ENCODE results near the gene LARP7. TPM values are rescaled to one million over a fixed set of nuclear protein-coding genes. Genes with fewer than 3 reads are reported as not detected.

The LARP7 gene
- total RNA-seq, 1 experiment from 2014 or later: 39.5 TPM

GRCh38 chr4:112645541-112646329 lies 8.8 kb downstream of the LARP7 start:
- Histone ChIP-seq H3K4me2 (ENCODE audit: low read length) (no peak overlapping the region), H3K9me2 (ENCODE audit: insufficient read depth) (no peaks in the 10 kb centered on the region), H3K27me3 (ENCODE audit: insufficient read depth, low read length) (no peaks in the 10 kb centered on the region), H3K36me3 (ENCODE audit: control insufficient read depth in 1 of 2, insufficient read depth in 2 of 2, low read length in 2 of 2) (peaks cover 11 to 45% of the 10 kb centered on the region in 2 experiments; a peak in 3 of 4 replicates), H3K9ac (ENCODE audit: low read length) (no peak overlapping the region), H3K79me2 (ENCODE audit: insufficient read depth, low read length) (peaks cover 29% of the 10 kb centered on the region), H3K9me3 (ENCODE audit: control insufficient read depth in 1 of 2, insufficient read depth in 1 of 2, low read depth in 1 of 2, low read length in 2 of 2) (no peaks in the 10 kb centered on the region), H3K4me3 (replicated peaks in 1 of 2; ENCODE audit: low read depth in 1 of 2, low read length in 2 of 2) (no peak overlapping the region), H3K27ac (ENCODE audit: low read depth, low read length) (no peak overlapping the region), H4K20me1 (ENCODE audit: insufficient read depth) (no peaks in the 10 kb centered on the region), H3K4me1 (ENCODE audit: control insufficient read depth in 1 of 2, insufficient read depth in 2 of 2, low read length in 2 of 2) (peaks cover 0 to 3% of the 10 kb centered on the region in 2 experiments; a peak in 1 of 4 replicates), H2AFZ (ENCODE audit: low read depth, low read length, poor library complexity, severe bottlenecking) (no peak overlapping the region)
- ChIA-PET RAD21 (ENCODE audit: low non-redundant PET in 1 of 2, low total read pairs in 2 of 2, uncharacterized antibody in 2 of 2, unreplicated experiment in 2 of 2) (no interaction called here), POLR2A (no interaction called here), CTCF (no interaction called here)
- DNase-seq (ENCODE audit: low read depth, low spot score) (no peak), ATAC-seq (no peak)
- no TSS peak for BruUV-seq (replicated peaks)
- intact Hi-C loops (cut with micrococcal nuclease): no loop called here
- no peak for TF ChIP-seq ZNF274 (IDR thresholded peaks at IDR 0.05; ENCODE audit: low read depth, low read length)
- no peak for TF ChIP-seq ATF3 (IDR thresholded peaks at IDR 0.05)
- no peak for TF ChIP-seq SRF (IDR thresholded peaks at IDR 0.05; ENCODE audit: low read depth)
- TF ChIP-seq YY1 (IDR thresholded peaks at IDR 0.05; ENCODE audit: extremely low read depth, insufficient replicate concordance, low read depth, low read length): no peak
- no peak for TF ChIP-seq ZFX (IDR thresholded peaks at IDR 0.05)
- TF ChIP-seq JUND (IDR thresholded peaks at IDR 0.05): no peak

- no peak overlapping the region for H3K9ac ChIP-seq (ENCODE audit: low read length)
- no peak overlapping the region for H2AFZ ChIP-seq (ENCODE audit: low read depth, low read length, poor library complexity, severe bottlenecking)
- ATAC-seq: no peak
- no peak overlapping the region for H3K4me3 ChIP-seq (replicated peaks in 1 of 2; ENCODE audit: low read depth in 1 of 2, low read length in 2 of 2)
- ChIA-PET POLR2A (no interaction called here), CTCF (no interaction called here), RAD21 (ENCODE audit: low non-redundant PET in 1 of 2, low total read pairs in 2 of 2, uncharacterized antibody in 2 of 2, unreplicated experiment in 2 of 2) (no interaction called here)
- peaks cover 17 to 52% of the 10 kb centered on the region in 2 experiments; a peak in 3 of 4 replicates for H3K36me3 ChIP-seq (ENCODE audit: control insufficient read depth in 1 of 2, insufficient read depth in 2 of 2, low read length in 2 of 2)
- no peak for DNase-seq (ENCODE audit: low read depth, low spot score)
- intact Hi-C loops (cut with micrococcal nuclease): no loop called here
- H3K27ac ChIP-seq (ENCODE audit: low read depth, low read length): no peak overlapping the region
- peaks cover 18% of the 10 kb centered on the region; the same call in 1 of the 2 replicates for H3K79me2 ChIP-seq (ENCODE audit: insufficient read depth, low read length)
- H3K9me3 ChIP-seq (ENCODE audit: control insufficient read depth in 1 of 2, insufficient read depth in 1 of 2, low read depth in 1 of 2, low read length in 2 of 2): no peaks in the 10 kb centered on the region
- BruUV-seq (replicated peaks): TSS peak; percentile 47
- H4K20me1 ChIP-seq (ENCODE audit: insufficient read depth): no peaks in the 10 kb centered on the region
- no peaks in the 10 kb centered on the region for H3K9me2 ChIP-seq (ENCODE audit: insufficient read depth)
- H3K4me2 ChIP-seq (ENCODE audit: low read length): no peak overlapping the region
- no peaks in the 10 kb centered on the region for H3K27me3 ChIP-seq (ENCODE audit: insufficient read depth, low read length)
- peaks cover 0 to 3% of the 10 kb centered on the region in 2 experiments; a peak in 1 of 4 replicates for H3K4me1 ChIP-seq (ENCODE audit: control insufficient read depth in 1 of 2, insufficient read depth in 2 of 2, low read length in 2 of 2)
- no peak for TF ChIP-seq SP1 (IDR thresholded peaks at IDR 0.05; ENCODE audit: low read depth)
- TF ChIP-seq ZNF274 (IDR thresholded peaks at IDR 0.05; ENCODE audit: low read depth, low read length): no peak
- TF ChIP-seq EZH2phosphoT487 (IDR thresholded peaks at IDR 0.05; ENCODE audit: borderline replicate concordance): no peak
- TF ChIP-seq CEBPB (IDR thresholded peaks at IDR 0.05; ENCODE audit: low read depth): no peak
- no peak for TF ChIP-seq SRF (IDR thresholded peaks at IDR 0.05; ENCODE audit: low read depth)
- TF ChIP-seq POLR2A (IDR thresholded peaks at IDR 0.05; ENCODE audit: borderline replicate concordance, extremely low read depth, insufficient read depth, insufficient read length): no peak
- TF ChIP-seq CBX3 (IDR thresholded peaks at IDR 0.05; ENCODE audit: low read depth): no peak
- TF ChIP-seq ZBTB33 (IDR thresholded peaks at IDR 0.05; ENCODE audit: extremely low read depth, insufficient replicate concordance, low read length): no peak
- no peak for TF ChIP-seq POLR2AphosphoS5 (IDR thresholded peaks at IDR 0.05; ENCODE audit: low read depth, low read length)
- TF ChIP-seq FOSL1 (IDR thresholded peaks at IDR 0.05; ENCODE audit: low read depth): no peak
Observed at GRCh38 chr4:112646632-112647537, 9.9 kb downstream of the LARP7 start.
